IPS DF 4.7 (cell line): ENCODE measurements around the gene EOMES.

Source experiments
- DNase-seq: peaks from one replicate; pipeline ENCODE4 v3.0.0-alpha.2; 2013; ENCODE audit warnings: low spot score; ENCODE audit errors: extremely low read depth

Gene EOMES

GRCh38 chr3:27720899-27721716 lies 1.0 kb downstream of the EOMES start:
- no peak for DNase-seq

DNA sequence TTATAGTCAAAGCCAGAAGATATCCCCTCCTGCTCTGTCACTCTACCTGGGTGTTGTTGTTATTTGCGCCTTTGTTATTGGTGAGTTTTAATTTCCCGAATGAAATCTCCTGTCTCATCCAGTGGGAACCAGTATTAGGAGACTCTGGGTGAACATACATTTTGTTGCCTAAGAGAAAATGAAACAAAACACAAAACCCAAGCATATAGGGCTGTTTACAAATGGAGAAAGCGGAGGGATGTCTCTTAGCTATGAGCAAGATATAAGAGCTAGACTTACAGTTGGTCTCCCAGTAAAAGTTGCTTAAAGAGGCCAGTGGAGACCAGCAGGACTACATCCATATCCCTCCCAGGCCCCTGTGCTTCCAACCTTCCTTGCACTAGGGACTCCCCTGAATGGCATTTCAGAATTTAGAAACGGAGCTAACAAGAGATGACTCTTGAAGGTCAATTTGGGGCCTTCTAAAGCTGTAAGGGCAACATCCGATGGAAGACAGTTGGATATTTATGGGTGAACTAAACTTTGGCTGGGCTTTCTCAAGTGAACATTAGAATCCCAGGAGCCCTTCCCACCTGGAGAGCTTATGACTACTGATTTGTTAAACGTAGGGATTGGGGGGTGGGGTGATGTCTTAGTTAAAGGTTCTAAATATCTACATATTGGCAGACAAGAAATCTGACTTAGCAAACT lies 2.7 kb downstream of the EOMES start:
- DNase-seq = no peak

GRCh38 chr3:27718459-27718858 lies 3.7 kb downstream of the EOMES start:
- DNase-seq = no peak

DNA sequence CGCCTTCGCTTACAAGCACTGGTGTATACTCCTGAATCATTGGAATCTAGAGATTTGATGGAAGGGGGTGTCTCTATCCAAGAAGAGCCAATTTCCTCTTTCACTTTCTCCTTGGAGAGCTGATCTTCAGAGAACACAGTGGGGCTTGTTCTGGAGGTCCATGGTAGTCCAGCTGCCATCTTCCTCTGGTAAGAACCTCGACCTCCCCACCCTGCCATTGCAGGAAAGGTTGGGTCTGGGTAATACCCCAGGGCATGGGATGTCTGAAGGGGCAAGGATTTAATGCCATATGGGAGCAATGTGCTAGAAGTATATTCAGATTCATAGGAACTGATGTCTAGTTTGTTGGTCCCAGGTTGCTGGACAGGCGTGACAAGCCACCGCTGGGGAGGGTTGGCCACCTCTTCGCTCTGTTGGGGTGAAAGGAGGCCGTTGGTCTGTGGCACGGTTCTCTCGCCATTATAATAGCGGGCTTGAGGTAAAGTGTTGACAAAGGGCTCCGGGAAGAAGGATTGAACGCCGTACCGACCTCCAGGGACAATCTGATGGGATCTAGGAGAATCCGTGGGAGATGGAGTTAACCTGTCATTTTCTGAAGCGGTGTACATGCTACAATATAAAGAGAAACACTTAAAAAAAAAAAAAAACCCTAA lies 4.8 kb downstream of the EOMES start:
- DNase-seq = no peak

GRCh38 chr3:27716309-27716708 lies 5.8 kb downstream of the EOMES start:
- no peak for DNase-seq

DNA sequence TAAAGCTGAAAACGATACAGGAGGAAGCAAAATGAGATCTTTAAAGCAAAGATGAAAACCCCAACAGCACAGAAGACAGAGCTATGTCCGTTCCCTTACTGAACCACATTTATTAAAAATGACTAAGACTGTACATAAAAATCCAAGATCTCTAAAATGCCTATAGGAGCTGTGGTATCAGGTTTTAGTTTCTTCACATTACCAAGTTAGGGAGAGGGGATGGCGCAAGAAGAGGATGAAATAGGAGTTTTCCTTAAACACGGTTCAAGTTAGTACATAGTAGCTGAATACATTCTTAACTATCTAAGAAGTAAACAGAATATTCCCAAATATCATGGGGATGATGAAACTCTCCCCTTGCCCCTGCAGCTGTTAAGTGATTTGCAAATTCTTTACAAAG lies 6.3 kb downstream of the EOMES start:
- DNase-seq = no peak

- DNase-seq = no peak
Observed at GRCh38 chr3:27715454-27715806, 6.7 kb downstream of the EOMES start.

GRCh38 chr3:27714692-27715453 lies 7.2 kb downstream of the EOMES start:
- no peak for DNase-seq

DNA sequence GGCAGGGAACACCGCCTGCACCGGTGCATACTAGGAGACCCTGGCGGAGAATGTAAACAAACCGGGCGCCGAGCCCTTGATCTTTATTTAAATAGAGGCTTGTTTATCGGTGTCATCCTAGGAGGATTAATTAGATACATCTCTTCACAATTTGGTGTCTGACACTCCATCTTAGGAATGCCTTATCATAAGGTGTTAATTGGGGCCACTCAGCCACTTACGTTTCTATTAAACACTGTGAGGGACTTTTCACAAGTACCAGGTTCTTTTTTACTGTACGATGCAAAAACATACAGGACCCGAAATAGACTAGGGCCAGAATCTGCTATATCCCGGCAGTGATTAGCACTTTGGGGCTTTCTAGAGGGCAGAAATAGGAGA lies 8.0 kb downstream of the EOMES start:
- DNase-seq = no peak

DNA sequence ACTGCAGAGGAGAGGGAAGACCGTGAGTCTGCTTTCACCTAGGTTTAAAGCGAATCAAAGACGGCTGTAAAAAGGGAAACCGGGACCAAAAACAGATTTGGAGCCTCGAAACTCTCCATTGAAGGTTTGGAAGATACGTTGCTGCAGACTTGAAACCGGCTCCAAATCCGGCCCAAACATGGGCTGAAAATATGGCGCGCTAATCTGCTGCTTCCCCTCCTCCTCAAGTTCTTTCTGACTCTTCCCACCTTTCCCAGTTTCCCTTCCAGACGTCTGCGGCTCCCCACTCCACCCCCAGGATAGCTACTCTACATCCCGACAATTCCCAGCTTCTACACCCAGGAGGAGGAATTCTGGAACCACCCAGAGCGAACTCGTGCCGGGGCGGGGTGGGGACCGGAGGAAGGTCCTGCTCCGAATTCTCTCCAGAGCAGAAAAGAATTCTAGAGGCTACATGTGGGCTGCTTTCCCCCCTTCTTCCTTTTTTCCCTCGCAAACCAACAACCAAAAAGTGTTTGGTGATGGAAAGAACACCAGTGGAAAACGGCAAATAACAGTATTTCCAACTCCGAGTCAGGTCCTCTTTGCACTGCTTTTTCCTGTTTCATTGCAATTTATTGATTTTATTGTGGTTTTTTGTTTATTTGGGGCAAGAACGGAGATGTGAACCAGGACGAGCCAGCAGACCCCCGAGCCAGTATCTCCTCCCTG lies 8.5 kb downstream of the EOMES start:
- DNase-seq = no peak

GRCh38 chr3:27713078-27713423 lies 9.1 kb downstream of the EOMES start:
- DNase-seq = no peak

GRCh38 chr3:27712136-27713077 lies 9.7 kb downstream of the EOMES start:
- no peak for DNase-seq

- no peak for DNase-seq
Observed at GRCh38 chr3:27708250-27708649, 13.9 kb downstream of the EOMES start.

GRCh38 chr3:27699067-27699466 lies 23.1 kb downstream of the EOMES start:
- no peak for DNase-seq

DNA sequence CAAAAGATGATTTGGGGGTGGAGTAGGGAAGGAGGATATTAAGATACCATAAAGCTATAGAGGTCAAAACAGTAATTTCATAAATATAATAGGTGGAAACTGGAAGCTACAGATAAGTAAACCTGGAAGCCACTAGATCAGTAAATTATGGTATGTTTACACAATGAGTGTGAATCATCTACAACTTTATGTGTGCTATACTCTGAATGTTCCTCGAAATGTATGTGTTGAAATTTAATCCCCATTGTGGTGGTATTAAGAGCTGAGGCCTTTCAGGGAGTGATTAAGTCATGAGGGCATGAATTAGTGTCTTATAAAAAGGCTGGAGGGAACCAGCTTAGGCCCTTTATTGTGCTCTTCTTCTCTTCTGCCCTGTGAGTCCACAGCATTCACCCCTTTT lies 25.2 kb downstream of the EOMES start:
- DNase-seq = no peak

DNA sequence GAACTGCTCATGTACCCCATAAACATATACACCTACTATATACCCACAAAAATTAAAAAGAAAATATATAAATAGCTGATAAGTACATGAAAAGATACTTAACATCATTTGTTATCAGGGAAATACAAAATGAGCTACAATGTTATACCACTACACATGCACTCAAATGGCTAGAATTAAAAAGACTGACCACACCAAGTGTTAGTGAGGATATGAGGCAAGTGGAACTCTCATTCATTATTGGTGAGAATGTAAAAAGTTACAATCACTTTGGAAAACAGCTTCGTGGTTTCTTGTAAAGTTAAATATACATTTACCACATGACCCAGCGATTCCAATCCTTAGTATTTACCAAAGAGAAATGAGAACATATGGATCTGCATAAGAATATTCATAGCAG lies 26.5 kb downstream of the EOMES start:
- DNase-seq = no peak

GRCh38 chr3:27688053-27688452 lies 34.1 kb downstream of the EOMES start:
- no peak for DNase-seq

- DNase-seq = no peak
Observed at GRCh38 chr3:27686642-27687041, 35.5 kb downstream of the EOMES start.

DNA sequence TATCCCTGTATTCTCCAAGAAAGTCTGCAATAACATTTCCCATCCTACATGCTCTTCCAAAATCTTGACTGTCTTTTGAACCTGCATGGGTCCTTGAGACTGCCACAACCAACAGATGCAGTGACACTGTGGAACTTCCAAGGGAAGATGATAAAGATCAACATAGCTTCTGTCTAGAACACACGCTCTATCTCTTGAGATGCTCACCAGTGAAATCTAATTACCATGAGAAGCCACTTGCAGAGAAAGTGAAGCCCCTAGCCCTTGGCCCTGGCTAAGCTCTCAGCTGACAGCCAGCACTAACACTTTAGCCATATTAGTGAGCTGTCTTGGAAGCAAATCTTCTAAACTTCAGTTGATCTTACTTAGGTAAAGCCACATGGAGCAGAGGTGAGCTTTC lies 36.6 kb downstream of the EOMES start:
- DNase-seq = no peak

DNA sequence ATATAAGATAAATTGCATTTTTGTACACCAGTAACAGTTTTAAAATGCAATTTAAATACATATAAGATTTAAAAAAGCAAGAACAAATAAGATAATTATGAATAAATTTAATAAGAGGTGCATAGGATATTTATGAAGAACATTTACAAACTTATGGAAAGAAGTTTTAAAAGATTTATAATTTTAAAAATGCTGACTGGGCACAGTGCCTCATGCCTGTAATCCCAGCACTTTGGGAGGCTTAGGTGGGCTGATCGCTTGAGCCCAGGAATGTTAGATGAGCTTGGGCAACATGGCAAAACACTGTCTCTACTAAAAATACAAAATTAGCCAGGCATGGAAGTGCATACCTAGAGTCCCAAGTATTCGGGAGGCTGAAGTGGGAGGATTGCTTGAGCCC lies 37.8 kb downstream of the EOMES start:
- DNase-seq = no peak
